ENCODE measurements around the gene RAB4B.

The RAB4B gene

GRCh38 chr19:40797963-40798682 is 20.1 kb downstream of the RAB4B start (continued):
- no peak for TF ChIP-seq WT1 (tag by site-specific recombination; IDR thresholded peaks at IDR 0.05)
- TF ChIP-seq ZNF280D (tag by site-specific recombination; IDR thresholded peaks at IDR 0.05), result 0 out of 2 replicates have a peak, but pooled peaks have one; percentile 48
- TF ChIP-seq MYNN (tag by site-specific recombination; IDR thresholded peaks at IDR 0.05; ENCODE audit: borderline replicate concordance), result no peak
- TF ChIP-seq ZNF571 (tag by site-specific recombination; IDR thresholded peaks at IDR 0.05), result no peak
- peak; percentile 69 for TF ChIP-seq ZNF76 (tag by site-specific recombination; IDR thresholded peaks at IDR 0.05; ENCODE audit: borderline replicate concordance, low read depth)
- TF ChIP-seq ZBTB11 (tag by site-specific recombination; conservative IDR thresholded peaks at IDR 0.05; ENCODE audit: low read depth), result peak; percentile 55
- no peak for TF ChIP-seq ZNF148 (tag by site-specific recombination; IDR thresholded peaks at IDR 0.05; ENCODE audit: borderline replicate concordance)

GRCh38 chr19:40798683-40799557 is 20.9 kb downstream of the RAB4B start, which contains the start of gene EGLN2:
Gene EGLN2, plus strand, starts transcription at chr19:40799191. Its CDS starts 1,382 bp downstream, at chr19:40800573.
- peaks cover 44% of the 10 kb centered on the region for H3K4me1 ChIP-seq (ENCODE audit: control insufficient read depth, insufficient read depth, low read length)
- POLR2A ChIA-PET, result interaction anchor here (0.7 to 3.6 kb wide), 13 partner anchors 9 to 465 kb away, joined by 3 to 66 read pairs (median 4); partner anchors contain the start of genes ACTMAP, COQ8B, HNRNPUL1 and ITPKC
- TF ChIP-seq ZNF501 (tag by site-specific recombination; IDR thresholded peaks at IDR 0.05) (no peak), ZNF174 (tag by site-specific recombination; IDR thresholded peaks at IDR 0.05) (no peak), ZNF423 (tag by site-specific recombination; IDR thresholded peaks at IDR 0.05) (no peak), REPIN1 (tag by site-specific recombination; IDR thresholded peaks at IDR 0.05; ENCODE audit: low read depth) (no peak), HOXD13 (CRISPR knock-in tag; IDR thresholded peaks at IDR 0.05; ENCODE audit: borderline replicate concordance) (no peak), ZNF701 (tag by site-specific recombination; IDR thresholded peaks at IDR 0.05) (no peak), ZNF280C (tag by site-specific recombination; IDR thresholded peaks at IDR 0.05) (no peak), ZFP41 (tag by site-specific recombination; IDR thresholded peaks at IDR 0.05; ENCODE audit: borderline replicate concordance) (no peak), ZBTB26 (tag by site-specific recombination; optimal IDR thresholded peaks at IDR 0.05) (peak; percentile 93), PRDM6 (tag by site-specific recombination; IDR thresholded peaks at IDR 0.05) (no peak), HOXA7 (CRISPR knock-in tag; IDR thresholded peaks at IDR 0.05; ENCODE audit: borderline replicate concordance) (no peak)

More at GRCh38 chr19:40798683-40799557, 20.9 kb downstream of the RAB4B start, which contains the start of gene EGLN2:
- no peaks in the 10 kb centered on the region for H3K9me3 ChIP-seq (ENCODE audit: control insufficient read depth, insufficient read depth, low read depth, low read length)
- CTCF ChIA-PET, result interaction anchor here (0.6 to 5.0 kb wide), 16 partner anchors 9 to 350 kb away, joined by 3 to 43 read pairs (median 5); partner anchors contain the start of genes COQ8B, ITPKC and RAB4B
- peaks cover 32 to 35% of the 10 kb centered on the region in 2 experiments for H3K36me3 ChIP-seq (ENCODE audit: control insufficient read depth in 2 of 2, insufficient read depth in 1 of 2, low read length in 2 of 2)
- peak within 1 kb of the TSS; percentile 68 for H3K4me3 ChIP-seq (ENCODE audit: low read depth, low read length)
- peak within 1 kb of the TSS; percentile 92 for H3K27ac ChIP-seq (ENCODE audit: extremely low read depth, low read depth, low read length)
